ENCODE measurements around the gene KRT38.

The KRT38 gene

GRCh38 chr17:41393826-41394225 lies 47.0 kb downstream of the KRT38 start:
- DNase-seq = no peak

DNA sequence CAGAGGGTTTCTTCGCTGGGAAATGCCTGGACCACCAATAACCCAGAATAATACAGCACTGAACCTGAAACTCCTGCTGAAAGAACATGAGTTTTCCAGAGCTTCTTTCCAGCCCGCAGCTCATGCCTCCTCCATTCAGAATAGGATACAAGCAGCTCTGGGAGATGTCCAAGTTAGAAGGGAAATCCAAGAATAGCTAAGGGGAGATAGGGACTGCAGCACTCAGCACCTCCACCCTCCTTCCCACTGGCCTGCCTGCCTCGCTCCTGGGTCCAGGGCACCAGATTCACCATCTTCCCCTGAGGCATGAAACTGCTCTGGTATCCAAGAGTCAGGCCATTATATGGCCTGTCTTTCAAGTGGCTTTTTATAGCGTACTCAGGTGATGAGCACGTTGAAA lies 47.5 kb downstream of the KRT38 start:
- no peak for DNase-seq

DNA sequence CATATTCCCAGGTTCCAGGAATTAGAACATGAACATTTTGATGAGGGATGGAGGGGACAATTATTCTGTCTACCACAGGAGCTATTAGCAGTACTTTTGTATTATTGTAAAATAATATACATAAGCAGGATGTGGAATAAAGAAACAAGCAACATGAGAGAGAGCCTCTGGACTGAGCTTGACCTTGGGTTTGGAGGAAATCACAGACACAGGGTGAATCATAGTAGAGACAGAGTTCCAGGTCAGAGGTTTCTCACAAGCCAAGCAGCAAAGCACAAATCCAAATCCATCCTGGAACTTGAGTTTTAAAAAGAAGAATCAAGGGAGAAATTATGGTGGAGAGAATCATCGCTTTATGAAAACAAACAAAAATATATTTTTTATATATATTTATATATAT lies 48.5 kb downstream of the KRT38 start:
- DNase-seq = no peak

GRCh38 chr17:41391535-41391934 lies 49.2 kb downstream of the KRT38 start:
- no peak for DNase-seq

DNA sequence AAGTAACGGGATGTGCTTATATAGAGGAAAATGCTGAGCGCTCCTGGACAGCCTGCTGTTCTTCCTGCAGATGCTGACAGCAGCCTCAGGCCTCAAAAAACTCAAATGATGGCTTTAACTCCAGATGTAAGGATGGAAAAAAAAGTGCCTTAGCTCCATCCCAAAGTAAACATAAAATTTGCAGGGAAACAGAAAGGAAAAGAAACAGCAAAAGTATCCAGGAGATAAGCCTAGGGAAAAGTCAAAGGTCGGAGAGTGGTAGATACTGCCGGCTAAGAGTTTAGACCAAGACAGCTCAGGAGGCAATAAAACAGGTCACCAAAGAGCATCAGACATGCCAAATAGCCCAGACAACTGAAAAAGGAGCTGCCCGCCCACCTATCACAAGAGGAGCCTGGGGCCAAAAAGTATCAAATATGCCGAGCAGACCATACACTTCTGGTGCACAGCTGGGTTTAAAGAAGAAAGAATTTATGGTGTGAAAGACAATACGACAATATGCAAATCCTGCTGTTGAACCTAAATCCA lies 50.3 kb downstream of the KRT38 start:
- DNase-seq = no peak

GRCh38 chr17:41387670-41388069 lies 53.1 kb downstream of the KRT38 start:
- DNase-seq = no peak

- DNase-seq = no peak
These were observed 54.6 kb downstream of the KRT38 start for GRCh38 chr17:41386227-41386626.
